ENCODE data around the gene HLA-DRB1.
"Not testable (repeated sequence)": the region's sequence is repeated elsewhere in the genome, so short reads cannot be mapped to it uniquely, and the experiment has no call there.

Gene HLA-DRB1

DNA sequence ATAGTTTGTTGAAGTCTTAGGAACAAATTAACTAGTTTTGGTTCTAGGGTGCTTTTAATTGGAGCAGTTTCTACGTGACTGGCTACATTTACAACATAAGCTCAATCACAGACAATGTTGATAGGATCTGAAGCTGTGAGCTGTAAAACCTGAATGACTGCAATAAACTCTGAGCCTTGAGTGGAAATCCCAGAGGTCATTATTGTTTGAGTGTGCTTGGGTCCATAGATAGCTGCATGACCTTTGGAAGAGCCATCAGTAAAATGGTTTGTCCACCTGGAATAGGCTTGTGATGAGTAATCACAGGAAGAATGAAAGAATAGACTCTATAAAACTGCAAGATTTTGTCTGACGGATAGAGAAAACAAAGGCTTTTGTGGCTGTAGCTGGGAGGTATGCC, 26.7 kb downstream of the HLA-DRB1 start:
- no peak for DNase-seq (ENCODE audit: low spot score)

GRCh38 chr6:32559747-32560146, 29.9 kb downstream of the HLA-DRB1 start:
- DNase-seq (ENCODE audit: low spot score) = no peak

- DNase-seq (ENCODE audit: low spot score) = no peak
These were observed 31.1 kb downstream of the HLA-DRB1 start for GRCh38 chr6:32558426-32559057.

GRCh38 chr6:32554116-32554965, 35.3 kb downstream of the HLA-DRB1 start:
- no peak for DNase-seq (ENCODE audit: low spot score)

DNA sequence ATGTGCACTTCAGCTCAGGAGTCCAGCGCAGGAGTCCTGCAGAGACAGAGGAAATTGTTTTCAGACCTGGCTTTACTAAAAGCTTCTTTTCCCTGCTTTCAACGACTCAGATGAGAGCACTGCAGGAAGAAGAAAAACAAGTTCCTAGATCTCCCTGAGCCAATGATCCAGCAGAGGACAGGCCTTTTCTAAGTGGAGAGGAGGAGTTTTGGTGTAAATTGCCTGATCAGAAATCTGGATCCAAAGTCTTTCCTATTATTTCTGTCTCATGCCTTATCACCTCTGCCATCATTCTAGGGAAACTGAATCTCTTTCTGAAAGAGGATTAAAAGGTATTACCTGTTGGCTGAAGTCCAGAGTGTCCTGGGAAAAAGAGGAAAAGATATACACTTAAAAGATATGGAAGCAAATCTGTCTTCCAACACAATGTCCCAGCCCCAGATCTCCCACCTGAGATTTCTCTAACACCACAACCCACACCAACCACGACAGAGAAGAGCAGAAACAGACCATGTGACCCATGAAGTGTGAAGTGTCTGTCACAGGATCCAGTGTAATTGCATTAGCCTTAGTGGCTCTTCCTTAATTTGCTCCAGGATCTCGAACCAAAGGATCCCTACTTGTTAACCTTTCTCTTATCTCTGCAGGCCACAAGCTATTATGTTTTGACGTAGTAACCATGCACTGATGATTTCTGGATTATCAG, 36.5 kb downstream of the HLA-DRB1 start:
- DNase-seq (ENCODE audit: low spot score) = no peak

GRCh38 chr6:32551410-32551809, 38.2 kb downstream of the HLA-DRB1 start:
- DNase-seq (ENCODE audit: low spot score) = no peak

GRCh38 chr6:32539839-32540238, 49.8 kb downstream of the HLA-DRB1 start:
- no peak for DNase-seq (ENCODE audit: low spot score)

DNA sequence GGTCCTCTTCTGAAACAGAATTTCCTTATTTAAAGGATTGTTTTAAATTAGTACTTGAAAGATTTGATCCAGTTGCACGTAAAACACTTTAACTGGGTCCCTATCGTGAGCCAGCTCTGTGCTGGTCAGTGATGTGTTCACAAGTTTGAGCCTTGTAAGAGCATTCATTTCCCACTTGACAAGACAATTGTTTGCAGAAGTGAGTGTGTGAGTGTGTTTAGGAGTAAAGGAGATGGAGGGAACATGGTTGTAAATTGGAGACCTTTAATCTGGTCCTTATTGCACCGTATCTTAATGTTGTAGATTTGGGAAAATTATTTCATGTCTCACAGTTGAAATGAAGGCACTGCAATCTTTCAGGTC, 59.2 kb downstream of the HLA-DRB1 start:
- DNase-seq (ENCODE audit: low spot score) = not testable (repeated sequence)

- no peak for DNase-seq (ENCODE audit: low spot score)
These were observed 59.8 kb downstream of the HLA-DRB1 start, which contains the start of gene HLA-DRB5 for GRCh38 chr6:32529697-32530430. TSS of gene HLA-DRB5 (minus strand) at chr6:32530287. CDS start at chr6:32530224, 63 bp downstream.
